Stimulated activated CD8-positive, alpha-beta memory T cell treated with anti-CD3 and anti-CD28 coated beads, Interleukin-2, amount 100 ng/mL, for 1 hour (primary cell): Measurements from ENCODE around the gene SHC2.
A peak's percentile ranks its signal among the peaks of the same experiment; 100 is the strongest.
"Not testable (repeated sequence)": the region's sequence is repeated elsewhere in the genome, so short reads cannot be mapped to it uniquely, and the experiment has no call there.

ENCODE experiments used
- DNase-seq, 2 donors: peaks; one replicate each; pipeline ENCODE4 v3.0.0-alpha.2; 2020; ENCODE audit warnings: low read depth in 2 of 2

Gene SHC2

DNA sequence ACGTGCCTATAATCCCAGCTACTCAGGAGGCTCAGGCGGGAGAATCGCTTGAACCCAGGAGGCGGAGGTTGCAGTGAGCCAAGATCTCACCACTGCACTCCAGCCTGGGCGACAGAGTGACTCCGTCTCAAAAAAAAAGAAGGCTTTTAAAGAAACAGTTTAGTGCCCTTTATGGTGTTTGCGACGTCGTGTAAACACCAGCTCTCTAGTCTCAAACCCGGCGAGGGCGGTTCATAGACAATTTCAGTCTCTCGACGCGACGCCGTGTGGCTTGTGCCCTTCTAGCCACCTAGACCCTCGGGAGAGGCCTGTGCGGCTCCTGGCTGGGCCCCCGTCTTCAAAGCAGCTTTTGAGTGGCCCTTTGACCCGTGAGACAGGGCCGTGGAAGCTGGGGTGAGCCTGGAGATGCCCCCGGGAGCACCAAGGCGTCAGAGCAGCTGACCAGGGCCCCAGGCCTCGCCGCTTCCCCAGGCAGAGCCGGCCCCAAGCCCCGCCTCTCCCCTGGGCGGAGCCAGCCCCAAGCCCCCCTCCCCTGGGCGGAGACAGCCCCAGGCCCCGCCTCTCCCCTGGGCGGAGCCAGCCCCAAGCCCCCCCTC, 30.4 kb upstream of the SHC2 start:
- no peak for DNase-seq

DNA sequence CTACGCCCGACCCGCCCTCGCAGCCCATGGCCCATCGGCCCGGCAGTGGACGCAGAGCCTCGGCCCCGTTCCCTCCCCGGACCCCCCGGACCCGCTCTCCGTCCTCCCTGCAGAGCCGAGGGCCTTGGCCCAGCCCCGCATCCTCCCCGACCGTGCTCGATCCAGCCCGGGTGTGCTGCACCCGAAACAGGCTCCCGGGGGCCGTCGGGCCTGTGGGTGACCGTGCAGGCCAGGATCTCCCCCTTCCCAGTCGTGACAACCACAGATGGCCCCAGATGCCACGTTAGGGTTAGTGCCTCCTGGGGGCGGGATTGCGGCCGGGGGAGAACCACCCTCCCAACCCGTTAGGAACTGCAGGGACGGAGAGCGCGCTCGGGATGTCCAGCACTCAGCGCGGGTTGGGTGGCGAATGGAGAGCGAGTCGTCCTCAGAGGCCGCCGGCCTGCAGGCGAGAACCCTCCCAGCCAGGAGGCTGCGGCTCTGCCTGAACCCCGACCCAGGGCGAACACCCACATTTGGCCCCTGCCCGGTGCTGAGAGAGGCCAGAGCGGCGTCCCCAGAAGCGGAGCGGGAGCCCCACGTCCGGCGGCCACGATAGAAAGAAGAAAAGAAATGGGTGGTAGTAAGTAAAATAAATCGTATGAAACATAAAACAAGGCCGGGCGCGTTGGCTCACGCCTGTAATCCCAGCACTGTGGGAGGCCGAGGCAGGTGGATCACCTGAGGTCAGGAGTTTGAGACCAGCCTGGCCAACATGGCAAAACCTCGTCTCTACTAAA, 28.8 kb upstream of the SHC2 start:
- DNase-seq = no peak

DNA sequence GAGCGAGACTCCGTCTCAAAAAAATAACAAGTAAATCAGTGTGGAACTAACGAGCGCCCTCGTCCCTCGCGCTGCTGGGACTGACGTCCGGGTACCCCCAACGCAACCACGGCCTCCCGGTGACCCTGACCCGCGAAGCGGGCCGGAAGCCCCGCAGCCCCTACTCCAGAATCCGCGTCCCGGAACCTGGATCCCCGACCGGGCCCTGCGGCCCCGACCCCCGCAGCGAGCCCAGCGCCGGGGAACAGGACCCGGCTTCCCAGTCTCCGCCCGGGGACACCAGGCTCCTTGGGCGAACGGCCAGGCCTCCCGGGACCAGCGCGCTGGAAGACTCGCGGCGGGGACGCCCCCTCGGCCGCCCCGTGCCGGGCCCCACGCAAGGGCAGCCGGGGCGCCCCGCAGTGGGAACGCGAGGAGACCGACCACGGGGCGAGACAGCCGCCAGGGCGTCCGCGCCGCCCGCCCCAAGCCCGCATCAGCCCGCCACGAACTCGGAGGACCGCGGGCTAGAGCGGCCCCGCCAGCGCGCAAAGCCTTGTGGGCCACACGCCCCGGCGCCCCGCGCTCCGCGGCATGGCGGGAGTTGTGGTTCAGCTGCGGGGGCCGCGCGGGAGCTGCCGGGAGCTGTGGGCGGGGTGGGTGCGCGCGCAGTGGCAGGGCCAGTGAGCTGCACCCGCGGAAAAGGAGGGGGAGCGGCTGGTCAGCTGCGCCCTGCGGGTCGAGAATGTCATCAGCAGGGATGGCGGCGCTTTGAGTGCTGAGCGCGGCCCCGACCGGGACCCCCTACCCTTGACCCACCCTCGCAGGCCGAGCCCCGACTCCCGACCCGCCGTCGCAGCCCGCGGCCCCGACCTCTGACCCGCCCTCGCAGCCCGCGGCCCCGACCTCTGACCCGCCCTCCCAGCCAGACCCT, 27.9 kb upstream of the SHC2 start:
- DNase-seq = peak; percentile 82 to 90

DNA sequence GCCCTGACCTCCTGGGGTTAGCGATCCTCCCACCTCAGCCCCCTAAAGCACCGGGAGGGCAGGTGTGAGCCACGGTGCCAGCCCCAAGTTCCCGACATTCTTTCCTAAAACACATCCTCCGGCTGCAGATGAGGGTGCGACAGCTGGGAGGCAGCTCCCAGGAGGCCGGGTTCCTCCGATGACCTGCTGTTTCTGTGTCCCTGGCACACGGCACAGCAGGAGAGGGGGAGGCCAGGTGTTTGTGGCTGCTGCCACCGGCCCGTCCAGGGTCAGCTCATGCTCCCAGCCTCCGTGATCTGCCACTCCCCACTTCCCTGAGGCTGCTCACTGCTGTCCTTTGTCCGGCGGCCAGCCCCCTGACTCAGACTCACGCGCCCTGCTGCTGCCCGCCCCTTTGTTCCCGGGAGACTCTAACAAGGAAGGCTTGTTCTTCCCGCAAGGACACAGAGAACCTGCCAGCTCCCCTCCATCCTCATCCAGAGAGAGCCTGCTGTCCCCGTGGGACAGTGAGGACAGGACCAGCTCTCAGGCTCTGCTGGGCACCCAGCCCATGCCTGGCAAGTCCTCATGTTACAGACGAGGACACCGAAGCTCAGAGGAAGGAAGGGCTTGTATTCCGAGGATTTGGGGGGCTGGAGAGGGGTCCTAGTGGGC, 24.9 kb upstream of the SHC2 start:
- no peak for DNase-seq

DNA sequence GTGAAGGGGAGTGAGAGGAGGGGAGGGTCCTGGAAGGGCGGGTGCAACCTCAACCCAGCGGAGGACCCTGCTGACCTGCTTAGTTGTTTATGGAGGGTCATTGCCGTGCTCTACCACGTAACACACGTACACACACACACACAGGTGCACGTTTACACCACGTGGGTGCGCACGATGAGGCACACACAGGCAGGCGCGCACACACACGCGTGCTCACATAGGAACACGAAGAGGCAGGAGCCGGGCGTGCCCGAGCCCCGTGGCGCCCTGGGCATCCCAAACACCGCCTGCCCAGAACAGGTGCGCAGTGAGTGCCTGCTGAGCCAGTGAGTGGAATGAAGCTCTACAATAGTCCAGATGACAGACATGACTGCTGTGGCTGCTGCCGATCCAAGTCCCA, 24.2 kb upstream of the SHC2 start:
- no peak for DNase-seq

DNA sequence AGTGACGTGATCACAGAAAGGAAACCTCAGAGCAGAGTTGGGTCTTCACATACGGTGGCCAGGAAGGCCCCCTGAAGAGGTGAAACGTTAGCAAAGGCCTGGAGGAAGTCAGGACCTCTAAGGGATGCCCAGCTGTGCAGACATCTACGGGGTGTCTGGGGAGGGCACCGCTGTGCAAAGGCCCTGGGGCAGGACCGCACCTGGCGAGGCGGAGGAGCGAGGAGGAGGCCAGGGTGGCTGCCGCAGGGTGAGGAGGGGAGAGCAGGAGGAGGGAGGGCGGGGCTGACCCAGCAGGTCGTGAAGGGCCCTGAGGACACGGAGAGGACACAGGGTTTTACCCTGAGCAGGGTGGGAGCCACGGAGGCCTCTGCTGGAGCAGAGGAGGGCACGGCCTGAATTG, 23.7 kb upstream of the SHC2 start:
- DNase-seq = no peak

DNA sequence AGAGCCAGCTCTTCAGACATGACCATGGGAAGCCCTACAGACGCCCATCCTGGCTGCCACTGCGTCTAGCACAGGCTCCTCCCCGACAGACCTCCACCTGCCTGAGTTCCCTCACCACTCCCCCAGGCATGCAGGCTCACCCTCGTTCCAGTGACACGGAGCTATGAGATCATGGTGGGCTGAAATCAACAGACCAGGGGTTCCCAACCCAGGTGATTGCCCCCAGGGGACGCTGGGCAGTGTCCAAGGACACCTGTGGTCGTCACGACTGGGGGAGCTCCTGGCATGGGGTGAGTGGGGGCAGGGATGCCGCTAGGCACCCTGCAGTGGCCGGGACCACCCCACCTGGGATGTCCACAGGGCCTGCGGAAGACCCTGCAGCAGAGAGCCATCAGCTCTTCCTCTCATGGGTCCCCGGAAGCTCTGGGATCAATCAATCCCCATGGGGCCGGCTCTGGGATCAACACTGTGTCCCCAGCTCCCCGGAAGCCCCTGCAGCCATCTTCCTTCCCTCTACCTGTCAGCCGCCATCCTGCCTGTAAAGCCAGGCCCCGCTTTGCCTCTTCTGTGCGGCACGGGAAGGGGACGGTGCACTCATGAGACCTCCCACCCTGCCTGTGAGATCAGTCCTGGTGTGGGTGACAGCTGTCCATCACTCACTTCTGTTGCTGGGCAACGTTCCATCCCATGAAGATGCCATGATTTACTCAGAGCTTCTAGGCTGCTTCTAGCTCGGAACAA, 22.7 kb upstream of the SHC2 start:
- no peak for DNase-seq

DNA sequence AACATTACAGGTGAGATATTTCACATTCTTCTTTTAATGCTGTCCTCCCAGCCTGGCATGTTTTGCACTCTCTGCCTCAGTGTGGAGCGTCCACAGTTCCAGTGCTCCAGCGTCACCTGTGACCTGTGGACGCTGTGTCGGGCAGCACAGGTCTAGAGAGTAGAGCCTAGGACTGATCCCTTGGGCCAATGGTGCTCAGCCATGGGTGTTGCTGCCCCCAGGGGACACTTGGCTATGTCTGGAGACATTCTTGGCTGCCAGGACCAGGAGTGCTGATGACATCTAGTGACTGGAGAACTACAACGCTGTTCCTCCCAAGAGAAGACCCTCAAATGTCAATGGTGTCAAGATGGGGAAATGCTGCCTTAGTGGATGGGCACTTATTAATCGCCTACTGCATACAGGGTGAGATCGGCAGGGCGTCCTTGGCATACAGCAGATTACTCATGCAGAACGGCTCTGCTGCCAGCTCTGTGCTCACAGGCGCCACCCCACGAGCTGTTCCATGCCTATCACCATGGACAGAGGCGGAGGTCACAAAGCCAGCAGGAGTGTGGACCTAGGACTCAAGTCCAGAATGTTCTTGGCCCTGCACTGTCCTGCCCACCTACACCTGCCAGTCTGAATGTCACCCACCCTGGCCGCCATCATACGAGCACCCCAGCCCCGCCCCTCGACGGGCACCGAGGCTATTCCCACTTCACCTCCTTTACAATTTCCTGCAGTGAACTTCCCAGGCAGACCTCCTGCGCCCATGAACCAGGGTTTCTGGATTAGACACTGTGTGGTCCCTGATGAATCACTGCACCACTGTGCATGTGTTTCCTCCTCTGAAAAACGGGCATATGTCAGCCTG, 21.6 kb upstream of the SHC2 start:
- no peak for DNase-seq

DNA sequence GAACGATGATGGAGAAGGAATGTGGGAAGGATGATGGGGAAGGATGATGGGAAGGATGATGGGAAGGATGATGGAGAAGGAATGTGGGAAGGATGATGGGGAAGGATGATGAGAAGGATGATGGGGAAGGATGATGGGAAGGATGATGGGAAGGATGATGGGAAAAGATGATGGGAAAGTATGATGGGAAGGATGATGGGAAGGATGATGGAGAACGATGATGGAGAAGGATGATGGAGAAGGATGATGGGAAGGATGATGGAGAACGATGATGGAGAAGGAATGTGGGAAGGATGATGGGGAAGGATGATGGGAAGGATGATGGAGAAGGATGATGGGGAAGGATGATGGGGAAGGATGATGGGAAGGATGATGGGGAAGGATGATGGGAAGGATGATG, 20.3 kb upstream of the SHC2 start:
- DNase-seq = not testable (repeated sequence)

DNA sequence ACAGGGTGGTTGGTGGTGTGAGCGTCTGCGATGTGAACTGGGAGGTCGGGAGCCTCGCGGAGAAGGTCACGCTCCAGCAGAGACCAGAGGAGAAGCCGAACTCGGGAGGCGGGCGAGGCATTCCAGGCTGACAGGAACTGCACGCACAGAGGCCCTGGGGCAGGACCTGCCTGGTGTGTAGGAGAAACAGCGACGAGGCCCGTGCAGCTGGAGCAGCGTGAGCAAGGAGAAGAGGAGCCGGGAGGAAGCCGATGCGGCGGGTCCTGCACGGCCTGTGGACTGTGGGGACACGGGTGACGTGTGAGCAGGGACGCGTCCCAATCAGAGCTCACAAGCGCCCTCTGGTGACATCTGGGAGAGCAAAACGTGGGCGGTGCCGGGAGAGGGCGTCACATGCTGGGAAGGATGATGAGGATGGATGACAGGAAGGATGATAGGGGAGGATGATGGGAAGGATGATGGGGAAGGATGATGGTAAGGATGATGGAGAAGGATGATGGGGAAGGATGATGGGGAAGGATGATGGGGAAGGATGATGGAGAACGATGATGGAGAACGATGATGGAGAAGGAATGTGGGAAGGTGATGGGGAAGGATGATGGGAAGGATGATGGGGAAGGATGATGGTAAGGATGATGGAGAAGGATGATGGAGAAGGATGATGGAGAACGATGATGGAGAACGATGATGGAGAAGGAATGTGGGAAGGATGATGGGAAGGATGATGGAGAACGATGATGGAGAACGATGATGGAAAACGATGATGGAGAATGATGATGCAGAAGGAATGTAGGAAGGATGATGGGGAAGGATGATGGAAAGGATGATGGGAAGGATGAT, 19.4 kb upstream of the SHC2 start:
- no peak for DNase-seq

DNA sequence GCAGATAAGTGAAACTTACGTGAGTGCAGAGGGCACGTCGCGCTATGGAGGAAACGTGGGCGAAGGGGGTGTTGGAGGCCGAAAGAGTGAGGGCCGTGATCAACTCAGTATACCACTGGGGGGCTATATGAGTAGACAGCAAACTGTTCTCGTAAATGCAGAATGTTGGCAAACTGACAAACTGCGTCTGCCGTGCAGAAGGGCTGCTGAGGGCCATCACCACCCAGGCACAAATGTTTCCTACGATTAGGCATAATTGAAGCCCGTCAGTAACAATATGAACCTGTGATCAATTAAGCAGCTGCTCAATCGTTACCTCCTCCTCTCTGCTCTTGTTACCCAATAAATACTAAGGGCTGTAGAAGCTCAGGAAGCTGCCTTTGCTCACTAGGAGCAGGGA, 18.1 kb upstream of the SHC2 start:
- DNase-seq = no peak

DNA sequence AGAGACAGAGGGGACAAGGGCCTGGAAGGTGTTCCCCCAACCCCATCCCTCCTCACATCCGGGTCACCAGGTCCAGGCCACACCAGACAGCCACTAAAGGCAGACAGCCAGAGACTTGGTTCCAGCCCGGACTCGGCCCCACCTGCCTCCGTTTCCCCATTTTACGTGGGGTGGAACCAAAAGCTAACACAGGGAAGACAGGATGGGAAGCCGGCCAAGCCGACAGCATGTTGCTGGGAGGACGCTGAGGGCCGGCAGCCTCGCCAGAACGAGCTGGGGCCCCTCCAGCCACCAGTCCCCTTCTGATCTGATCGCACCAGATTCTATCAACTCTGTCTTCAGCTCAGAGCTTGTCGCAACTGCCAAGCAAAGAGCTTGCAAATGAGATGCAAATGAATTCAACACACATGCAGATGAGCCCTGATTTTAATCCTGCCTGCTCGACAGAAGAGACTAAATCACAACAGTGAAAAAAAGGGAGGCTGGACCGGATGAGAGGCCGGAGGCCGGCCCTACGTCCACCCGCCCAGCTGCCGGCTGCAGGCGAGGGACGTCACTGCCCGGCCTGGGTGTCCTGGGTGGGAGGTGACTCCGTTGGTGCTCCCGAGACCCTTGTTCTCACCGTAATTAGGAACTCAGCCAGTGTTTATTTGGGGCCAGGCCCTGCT, 17.5 kb upstream of the SHC2 start:
- DNase-seq = no peak

DNA sequence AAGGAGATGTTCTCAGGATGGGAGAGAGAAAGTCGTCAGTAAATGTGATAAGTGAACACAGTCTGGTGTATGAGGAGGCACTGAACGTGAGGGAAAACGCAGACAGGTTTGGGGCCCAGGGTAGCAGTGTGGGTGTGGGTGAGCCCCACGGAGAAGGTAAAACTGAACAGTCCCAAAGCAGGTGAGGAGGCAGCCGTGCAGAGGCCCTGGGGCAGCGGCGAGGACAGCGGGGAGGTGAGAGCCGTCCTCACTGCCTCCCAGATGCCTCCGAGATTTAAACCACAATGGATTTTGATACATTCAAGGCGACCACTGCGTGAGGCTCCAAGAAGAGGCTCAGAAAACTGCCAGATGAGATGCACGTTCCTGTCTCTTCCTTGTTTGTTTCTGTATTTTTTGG, 14.5 kb upstream of the SHC2 start:
- no peak for DNase-seq

DNA sequence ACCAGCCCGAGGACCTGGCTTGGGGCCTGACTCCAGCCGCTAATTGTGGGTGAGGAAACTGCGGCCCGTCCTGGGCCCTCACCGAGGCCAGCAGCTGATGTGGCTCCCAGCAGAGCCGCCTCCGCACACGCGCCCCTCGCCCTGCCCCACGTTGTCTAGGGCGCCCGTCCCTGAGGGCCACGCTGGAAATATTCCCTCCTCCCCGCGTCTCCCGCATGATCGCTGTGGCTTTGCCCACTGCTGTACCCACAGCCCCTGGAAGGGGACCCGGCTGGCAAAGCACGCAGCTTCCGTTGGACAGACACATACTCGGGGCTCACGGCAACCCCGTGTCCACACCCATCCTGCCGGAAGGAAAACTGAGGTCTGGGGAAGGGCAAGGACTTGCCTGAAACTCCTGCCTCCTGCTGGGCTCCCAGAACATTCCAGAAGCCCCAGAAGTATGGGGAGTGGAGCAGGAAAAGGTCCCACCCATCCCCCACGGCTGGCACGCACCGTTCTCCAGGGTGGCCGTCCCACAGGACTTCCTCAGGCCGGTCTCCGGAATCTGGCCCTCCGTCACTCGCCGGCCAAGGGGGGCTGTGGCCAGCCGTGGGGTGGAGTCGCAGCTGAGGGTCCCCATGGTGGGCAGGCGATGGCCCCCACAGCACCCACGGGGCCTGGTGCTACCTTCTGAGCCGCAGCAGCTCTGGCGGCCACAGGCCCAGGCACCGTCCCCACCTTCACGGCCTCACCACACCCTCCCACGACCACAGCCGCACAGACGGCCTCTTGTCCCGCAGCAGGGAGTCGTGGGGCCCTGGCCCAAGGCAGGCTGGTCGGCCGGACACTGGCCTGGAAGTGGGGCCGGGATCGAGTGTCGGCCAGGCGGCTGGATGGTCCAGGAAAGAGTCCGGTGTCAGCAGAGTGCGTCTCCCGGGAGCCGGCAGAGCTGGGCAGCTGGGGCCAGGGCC, 13.6 kb upstream of the SHC2 start:
- DNase-seq = no peak

DNA sequence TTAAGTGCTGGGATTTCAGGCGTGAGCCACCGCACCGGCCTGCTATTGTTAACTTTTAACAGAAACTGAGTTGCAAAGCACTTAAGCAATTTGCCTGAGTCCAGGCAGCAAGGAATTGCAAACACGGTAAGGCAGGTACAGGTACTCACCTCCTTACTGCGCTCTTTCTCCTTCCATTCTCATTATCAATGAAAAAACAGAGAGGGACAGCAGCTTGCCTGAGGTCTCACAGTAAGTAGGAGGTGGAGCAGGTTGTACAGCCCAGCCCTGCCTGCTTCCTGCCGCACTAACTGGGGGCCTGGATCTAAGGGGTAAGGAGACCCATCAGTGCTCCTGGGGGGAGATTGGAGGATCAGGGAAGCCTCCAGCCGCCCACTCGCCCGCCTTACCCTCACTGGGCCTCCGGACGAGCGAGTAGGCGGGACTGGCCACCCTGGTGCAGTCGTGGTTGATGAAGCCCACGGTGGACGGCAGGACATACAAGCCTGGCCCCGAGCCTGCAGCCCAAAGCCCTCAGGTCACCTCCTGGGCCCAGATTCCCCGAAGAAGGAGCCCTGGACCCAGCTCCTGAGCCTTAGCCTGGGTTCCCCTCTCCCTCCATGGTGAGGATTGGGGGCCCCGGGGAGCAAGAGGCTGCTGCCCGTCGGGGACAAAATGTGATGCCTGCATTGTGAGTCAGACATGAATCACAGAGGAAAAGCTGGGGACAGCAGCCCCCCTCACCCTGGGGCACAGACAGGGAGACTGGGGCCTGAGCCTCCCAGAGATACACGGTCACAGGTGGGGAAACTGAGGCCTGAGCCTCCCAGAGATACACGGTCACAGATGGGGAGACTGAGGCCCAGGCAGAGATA, 11.4 kb upstream of the SHC2 start:
- DNase-seq = no peak

DNA sequence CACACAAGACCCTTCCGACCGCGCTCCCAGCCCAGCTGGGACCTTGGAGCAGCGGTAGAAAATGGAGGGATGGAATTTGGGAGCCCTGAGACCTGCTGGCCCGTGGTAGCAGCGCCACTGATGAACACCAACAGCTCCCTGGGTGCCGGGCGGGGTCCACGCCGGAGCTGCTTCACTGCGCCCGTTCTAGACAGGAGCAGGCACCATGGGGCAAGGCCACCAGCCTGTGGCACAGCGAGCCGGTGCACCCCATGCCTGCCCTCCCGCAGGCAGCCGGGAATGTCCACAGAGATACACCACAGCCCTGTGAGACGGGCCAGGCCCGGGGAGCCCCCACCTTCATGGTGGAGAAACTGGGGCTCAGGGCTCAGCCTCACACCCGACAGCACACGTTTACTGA, 9.9 kb upstream of the SHC2 start:
- no peak for DNase-seq

DNA sequence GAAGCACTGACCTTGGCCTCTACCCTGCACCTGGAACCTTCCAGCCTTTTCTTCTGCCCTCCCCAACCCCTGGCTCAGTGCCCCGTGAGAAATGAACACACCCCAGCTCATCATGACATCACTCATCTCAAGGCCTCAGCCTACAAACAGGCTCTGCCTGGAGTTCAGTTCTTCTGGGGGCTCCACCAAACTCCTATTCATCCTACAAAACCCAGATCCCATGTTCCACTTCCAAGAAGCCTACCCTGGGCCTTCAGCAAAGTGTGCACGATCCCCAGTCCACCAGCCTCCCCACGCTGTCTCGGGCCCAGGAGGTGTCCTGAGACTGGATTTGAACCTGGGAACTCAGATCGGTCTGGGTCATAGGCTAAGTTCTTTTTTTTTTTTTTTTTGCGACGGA, 9.0 kb upstream of the SHC2 start:
- DNase-seq = no peak
